Activated CD4-positive, alpha-beta T cell treated with anti-CD3 and anti-CD28 coated beads, Interleukin-2, Interleukin-4, amounts not matched to agents 100 ng/mL and 50 ng/mL, durations not matched to agents 16 hours and 8 hours (primary cell): ENCODE measurements around the gene DPT.

Source experiments
- DNase-seq: peaks from one replicate; pipeline ENCODE4 v3.0.0-alpha.2; 2020; ENCODE audit warnings: low spot score

DPT gene

DNA sequence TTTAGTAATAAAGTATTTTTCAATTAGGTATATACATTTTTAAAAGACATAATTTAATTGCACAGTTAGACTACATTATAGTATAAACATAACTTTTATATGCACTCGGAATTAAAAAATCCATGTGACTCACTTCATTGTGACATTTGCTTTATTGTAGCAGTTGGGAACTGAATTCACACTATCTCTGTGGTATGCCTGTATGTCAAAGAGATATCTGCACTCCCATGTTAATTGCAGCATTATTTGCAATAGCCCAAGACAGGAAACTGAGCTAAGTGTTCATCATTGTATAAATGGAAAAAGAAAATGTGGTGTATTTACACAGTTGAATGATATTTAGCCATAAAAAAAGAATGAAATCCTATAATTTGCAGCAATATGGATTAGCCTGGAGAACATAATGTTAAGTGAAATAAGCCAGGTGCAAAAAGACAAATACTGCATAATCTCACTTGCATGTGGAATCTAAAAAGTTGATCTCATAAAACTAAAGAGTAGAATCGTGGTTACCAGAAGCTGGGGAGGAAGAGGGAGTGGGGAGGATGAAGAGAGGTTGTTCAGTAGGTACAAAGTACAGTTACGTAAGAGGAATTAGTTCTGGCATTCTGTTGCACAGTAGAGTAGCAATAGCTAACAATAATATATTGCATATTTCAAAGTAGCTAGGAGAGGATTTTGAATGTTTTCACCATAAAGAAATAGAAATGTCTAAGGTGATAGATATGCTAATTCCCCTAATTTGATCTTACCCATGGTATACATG is 64.8 kb downstream of the DPT start:
- DNase-seq = no peak

GRCh38 chr1:168656485-168656884 is 72.5 kb downstream of the DPT start:
- no peak for DNase-seq

DNA sequence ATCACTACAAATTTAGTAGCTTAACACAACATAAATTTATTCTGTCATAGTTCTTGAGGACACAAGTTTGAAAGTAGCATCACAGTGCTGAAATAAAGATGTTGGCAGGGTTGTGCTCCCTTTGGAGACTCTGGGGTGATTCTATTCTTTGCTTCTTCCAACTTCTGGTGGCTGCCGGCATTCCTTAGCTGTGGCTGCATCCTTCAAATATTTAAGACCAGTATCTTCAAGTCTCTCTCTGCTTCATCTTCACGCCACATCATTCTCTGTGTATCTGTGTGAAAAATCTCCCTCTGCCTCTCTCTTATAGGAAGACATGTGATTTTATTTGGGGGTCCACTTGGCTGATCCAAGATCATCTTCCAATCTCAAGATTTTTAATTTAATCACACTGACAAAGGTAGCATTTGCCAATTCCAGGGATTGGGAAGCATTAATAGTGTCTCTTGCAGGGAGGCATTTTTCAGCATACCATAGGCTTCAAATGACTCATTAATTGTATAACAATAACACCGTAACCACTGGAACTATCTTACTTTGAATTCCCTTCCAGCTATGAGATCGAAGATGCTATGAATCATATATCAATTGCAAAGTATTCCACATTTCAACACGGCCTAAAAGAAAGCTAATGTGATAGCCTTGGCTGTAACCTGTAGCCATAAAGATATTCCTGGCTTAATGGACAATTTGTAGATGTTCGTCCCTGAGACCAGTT is 74.6 kb downstream of the DPT start:
- DNase-seq = no peak

- DNase-seq = no peak
These were observed 75.4 kb downstream of the DPT start for GRCh38 chr1:168653567-168653966.

- DNase-seq = no peak
These were observed 83.3 kb downstream of the DPT start for GRCh38 chr1:168645721-168646120.
